Measurements from ENCODE around the gene CD44. TPM values are rescaled to one million over a fixed set of nuclear protein-coding genes. Genes with fewer than 3 reads are reported as not detected.

CD44 gene
- total RNA-seq, 1 experiment from 2014 or later, result 6.1 TPM

- Histone ChIP-seq H3K79me1 (ENCODE audit: insufficient read depth, low read depth, low read length, poor library complexity, severe bottlenecking) (no peaks in the 10 kb centered on the region), H2BK5ac (ENCODE audit: insufficient read length, low read length) (no peak overlapping the region), H2BK15ac (ENCODE audit: low read depth, low read length) (no peak overlapping the region), H3K27ac (ENCODE audit: insufficient read length, low read depth, low read length) (no peak overlapping the region), H4K8ac (replicated peaks; ENCODE audit: insufficient read length, low read depth, low read length) (no peak overlapping the region), H4K91ac (ENCODE audit: insufficient read length, low read depth, low read length) (no peak overlapping the region), H3T11ph (ENCODE audit: low read length) (no peak overlapping the region), H3K23me2 (ENCODE audit: insufficient read length, low read depth, low read length, poor library complexity, severe bottlenecking) (no peaks in the 10 kb centered on the region), H2AFZ (ENCODE audit: low read length) (no peak overlapping the region), H4K20me1 (ENCODE audit: control insufficient read depth, insufficient read depth, insufficient read length) (no peaks in the 10 kb centered on the region), H3K4ac (ENCODE audit: low read depth, low read length) (no peak overlapping the region), H3K79me2 (ENCODE audit: insufficient read depth, low read length) (no peaks in the 10 kb centered on the region), H2AK5ac (ENCODE audit: insufficient read length, low read length) (no peak overlapping the region), H3K9ac (ENCODE audit: extremely low read depth, insufficient read length, low read length) (no peak overlapping the region), H2BK20ac (ENCODE audit: low read depth, low read length, poor library complexity, severe bottlenecking) (no peak overlapping the region), H3K9me3 (ENCODE audit: control insufficient read depth, low read depth, low read length) (no peaks in the 10 kb centered on the region), H2BK120ac (ENCODE audit: low read depth, low read length, poor library complexity, severe bottlenecking) (no peak overlapping the region), H4K5ac (ENCODE audit: insufficient read length, low read depth, low read length) (no peak overlapping the region), H3K14ac (ENCODE audit: insufficient read depth, low read length) (no peak overlapping the region), H3K23ac (ENCODE audit: insufficient read length, low read depth, low read length) (no peak overlapping the region), H3K4me2 (ENCODE audit: insufficient read depth, insufficient read length, low read length) (no peak overlapping the region), H3K27me3 (ENCODE audit: insufficient read depth, low read length) (no peaks in the 10 kb centered on the region), H2BK12ac (ENCODE audit: insufficient read length, low read depth, low read length) (no peak overlapping the region), H3K56ac (ENCODE audit: insufficient read length, low read depth, low read length) (no peak overlapping the region), H3K18ac (ENCODE audit: insufficient read length, low read depth, low read length) (no peak overlapping the region), H3K4me1 (ENCODE audit: insufficient read depth, low read length) (peaks cover 1% of the 10 kb centered on the region; the same call in 1 of the 2 replicates)
- peak overlapping the region in 1 of 2 experiments; percentile 50; a peak in 2 of 5 replicates for H3K4me3 Mint-ChIP-seq
- H3K27me3 Mint-ChIP-seq (ENCODE audit: low read depth), result no peaks in the 10 kb centered on the region; the same call in 1 of the 2 replicates
- peaks cover 14 to 17% of the 10 kb centered on the region in 2 experiments for H3K4me1 Mint-ChIP-seq
- no CpG with 5 or more reads among the region's 15 CpGs for WGBS (ENCODE audit: extremely low coverage, insufficient read length, low lambda C conversion rate)
- H3K36me3 Mint-ChIP-seq (ENCODE audit: insufficient read depth in 1 of 3, low read depth in 3 of 3), result 0 out of 7 replicates have a peak, but pooled peaks cover 0 to 4% (median 0%) of the 10 kb centered on the region in 3 experiments
- peak; percentile 92 for TF ChIP-seq CTCF (conservative IDR thresholded peaks at IDR 0.05)
- DNase-seq, result peak; percentile 75
- no peaks in the 10 kb centered on the region; a peak in 1 of 5 replicates for H3K9me3 Mint-ChIP-seq
- H3K27ac Mint-ChIP-seq, result no peak overlapping the region; a peak in 1 of 7 replicates
Observed at GRCh38 chr11:35237860-35238715, 99.1 kb downstream of the CD44 start.
